Measurements from ENCODE around the gene ELF2.

- TF ChIP-seq CTCF (conservative IDR thresholded peaks at IDR 0.05; ENCODE audit: low read depth, low read length) (no peak), EZH2 (IDR thresholded peaks at IDR 0.05; ENCODE audit: borderline replicate concordance, low read depth, low read length, poor library complexity, severe bottlenecking) (no peak)
Measured at GRCh38 chr4:139077567-139078355, 99.3 kb downstream of the ELF2 start.
